ENCODE results near the gene CYP4F22. TPM values are rescaled to one million over a fixed set of nuclear protein-coding genes. Genes with fewer than 3 reads are reported as not detected.

The CYP4F22 gene
- total RNA-seq, 1 donor from 2014 or later = not detected

GRCh38 chr19:15519433-15519976 lies 11.2 kb downstream of the CYP4F22 start:
- no peak overlapping the region for H3K27ac Mint-ChIP-seq
- H3K36me3 Mint-ChIP-seq (ENCODE audit: low read depth) = peaks cover 1% of the 10 kb centered on the region
- H3K27me3 Mint-ChIP-seq = peaks cover 14% of the 10 kb centered on the region
- TF ChIP-seq CTCF (IDR thresholded peaks at IDR 0.05) = no peak
- POLR2A ChIA-PET = no interaction called here
- H3K4me1 Mint-ChIP-seq = no peaks in the 10 kb centered on the region
- CTCF ChIA-PET = no interaction called here
- DNase-seq = no peak
- intact Hi-C loops (cut with micrococcal nuclease) = no loop called here
- ATAC-seq (ENCODE audit: low read depth) = no peak
- H3K4me3 Mint-ChIP-seq = no peak overlapping the region
- peaks cover 11% of the 10 kb centered on the region for H3K9me3 Mint-ChIP-seq

- CTCF ChIA-PET = no interaction called here
Observed at GRCh38 chr19:15524781-15525180, 16.5 kb downstream of the CYP4F22 start.

GRCh38 chr19:15525291-15525690 lies 17.0 kb downstream of the CYP4F22 start:
- ChIA-PET POLR2A (no interaction called here), CTCF (no interaction called here)
- peaks cover 2% of the 10 kb centered on the region for H3K9me3 Mint-ChIP-seq
- DNase-seq (no peak), ATAC-seq (ENCODE audit: low read depth) (no peak)
- no peaks in the 10 kb centered on the region for H3K4me1 Mint-ChIP-seq
- H3K27ac Mint-ChIP-seq = no peak overlapping the region
- intact Hi-C loops (cut with micrococcal nuclease) = no loop called here
- TF ChIP-seq CTCF (IDR thresholded peaks at IDR 0.05) = no peak
- H3K27me3 Mint-ChIP-seq = peaks cover 18% of the 10 kb centered on the region
- H3K36me3 Mint-ChIP-seq (ENCODE audit: low read depth) = peaks cover under 1% of the 10 kb centered on the region
- H3K4me3 Mint-ChIP-seq = no peak overlapping the region

More at GRCh38 chr19:15524781-15525180, 16.5 kb downstream of the CYP4F22 start:
- no peak overlapping the region for H3K27ac Mint-ChIP-seq
- no peak overlapping the region for H3K4me3 Mint-ChIP-seq
- H3K27me3 Mint-ChIP-seq = peaks cover 17% of the 10 kb centered on the region
- POLR2A ChIA-PET = no interaction called here
- intact Hi-C loops (cut with micrococcal nuclease) = no loop called here
- no peaks in the 10 kb centered on the region for H3K36me3 Mint-ChIP-seq (ENCODE audit: low read depth)
- DNase-seq = no peak
- no peak for ATAC-seq (ENCODE audit: low read depth)
- no peak for TF ChIP-seq CTCF (IDR thresholded peaks at IDR 0.05)
- H3K4me1 Mint-ChIP-seq = no peaks in the 10 kb centered on the region
- H3K9me3 Mint-ChIP-seq = peaks cover 1% of the 10 kb centered on the region

- Mint-ChIP-seq H3K4me1 (no peaks in the 10 kb centered on the region), H3K4me3 (no peak overlapping the region), H3K9me3 (peaks cover 5% of the 10 kb centered on the region), H3K27ac (no peak overlapping the region), H3K36me3 (ENCODE audit: low read depth) (peaks cover 2% of the 10 kb centered on the region), H3K27me3 (peaks cover 20% of the 10 kb centered on the region)
- intact Hi-C loops (cut with micrococcal nuclease) = no loop called here
- POLR2A ChIA-PET = interaction anchor here (0.6 kb wide), 1 partner anchor 24 kb away, joined by 7 read pairs; no protein-coding TSS in a partner anchor
- TF ChIP-seq CTCF (IDR thresholded peaks at IDR 0.05) = no peak
- no peak for ATAC-seq (ENCODE audit: low read depth)
- CTCF ChIA-PET = interaction anchor here (1.0 kb wide), 1 partner anchor 107 kb away, joined by 3 read pairs; the partner anchor contains the start of gene AKAP8L
- no peak for DNase-seq
Observed at GRCh38 chr19:15526408-15526807, 18.1 kb downstream of the CYP4F22 start.

GRCh38 chr19:15527705-15528104 lies 19.4 kb downstream of the CYP4F22 start:
- CTCF ChIA-PET = no interaction called here
- no peak for ATAC-seq (ENCODE audit: low read depth)
- DNase-seq = no peak
- H3K4me1 Mint-ChIP-seq = no peaks in the 10 kb centered on the region
- TF ChIP-seq CTCF (IDR thresholded peaks at IDR 0.05) = no peak
- H3K27ac Mint-ChIP-seq = no peak overlapping the region
- H3K27me3 Mint-ChIP-seq = peaks cover 20% of the 10 kb centered on the region
- peaks cover 5% of the 10 kb centered on the region for H3K9me3 Mint-ChIP-seq
- H3K36me3 Mint-ChIP-seq (ENCODE audit: low read depth) = peaks cover 2% of the 10 kb centered on the region
- intact Hi-C loops (cut with micrococcal nuclease) = no loop called here
- no peak overlapping the region for H3K4me3 Mint-ChIP-seq
- POLR2A ChIA-PET = no interaction called here

All from activated B cell treated with CpG ODN at 0.5 μM for 24 hours (primary cell).